ENCODE results near the gene GDF9.

Gene GDF9

GRCh38 chr5:132816083-132816482, 50.2 kb downstream of the GDF9 start:
- no peak for DNase-seq

DNA sequence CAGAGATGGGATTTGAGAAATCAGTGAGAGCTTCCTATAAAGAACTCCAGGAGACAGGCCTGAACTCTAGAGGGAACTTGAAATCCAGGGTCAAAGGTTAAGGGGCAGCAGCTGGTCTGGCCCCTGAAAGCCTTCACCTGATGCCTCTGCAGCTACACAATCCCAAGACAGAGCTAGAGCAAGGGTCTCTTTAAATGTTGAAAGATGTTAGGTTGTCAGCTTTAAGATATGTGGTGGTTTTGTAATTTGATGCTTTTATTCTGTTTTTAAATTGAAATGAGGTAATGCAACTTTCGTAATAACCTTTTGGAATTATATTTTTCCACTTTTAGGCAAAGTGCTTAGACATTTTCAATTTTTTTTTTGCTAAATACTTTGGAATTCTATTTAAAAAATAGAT, 50.8 kb downstream of the GDF9 start:
- no peak for DNase-seq

- DNase-seq = no peak
Measured at GRCh38 chr5:132814503-132815294, 51.6 kb downstream of the GDF9 start.

GRCh38 chr5:132813599-132814502, 52.4 kb downstream of the GDF9 start:
- DNase-seq = peak in 1 of 4 experiments; percentile 24

- no peak for DNase-seq
Measured at GRCh38 chr5:132812781-132813598, 53.3 kb downstream of the GDF9 start, which contains the start of gene SOWAHA. TSS of gene SOWAHA (plus strand) at chr5:132813302. CDS start at chr5:132813622, 320 bp downstream.

GRCh38 chr5:132812123-132812765, 54.0 kb downstream of the GDF9 start:
- DNase-seq = no peak
